HCT116 (cell line): ENCODE measurements around the gene STOML2. TPM values are rescaled to one million over a fixed set of nuclear protein-coding genes. Genes with fewer than 3 reads are reported as not detected.

Experiments
- ATAC-seq: fragments of 200-7000 bp; cut with Tn5 transposase; 2 replicates; pipeline ENCODE4 v1.9.1; 2020; ENCODE audit warnings: mild to moderate bottlenecking, moderate library complexity
- BruUV-seq: library from RNA; stranded (reverse); fragments of 400-500 nt; replicated peaks from 2 replicates; lab custom pipeline; 2021; lab: Mats Ljungman, UMichigan
- CTCF ChIA-PET: fragments of 300-600 bp; sonication (Branson Sonifier 250); formaldehyde crosslinking; loops from one replicate; lab custom pipeline; 2021; ENCODE audit warnings: antibody characterized with exemption; lab: Charles Lee
- POLR2A ChIA-PET: fragments of 300-600, 350-600 bp; sonication (Branson Sonifier 250); formaldehyde crosslinking; loops from one replicate; lab custom pipeline; 2021; ENCODE audit warnings: antibody characterized with exemption; lab: Charles Lee
- RAD21 ChIA-PET, 2 experiments: fragments of 300-600 bp; sonication (Branson Sonifier 250); formaldehyde crosslinking; loops; one replicate each; lab custom pipeline; 2023; ENCODE audit warnings: low total read pairs in 2 of 2; ENCODE audit not compliant: uncharacterized antibody in 2 of 2, unreplicated experiment in 2 of 2, low non-redundant PET in 1 of 2; lab: Charles Lee
- DNase-seq: peaks from one replicate; pipeline ENCODE4 v3.0.0-alpha.2; 2010; ENCODE audit warnings: low read depth, low spot score
- H2AFZ ChIP-seq: fragments of 200-600 bp; shearing (Covaris generic), sonication (generic); 2 replicates; pipeline ENCODE4 v1.6.1; 2017; ENCODE audit warnings: low read depth, mixed run types, mixed read lengths, antibody characterized with exemption, low read length; ENCODE audit not compliant: poor library complexity, severe bottlenecking
- H3K27ac ChIP-seq: 2 replicates; pipeline ENCODE4 v1.5.1; 2012; ENCODE audit warnings: low read depth, low read length
- H3K27me3 ChIP-seq: fragments of 200-600 bp; sonication (generic); 2 replicates; pipeline ENCODE4 v1.6.1; 2016; ENCODE audit warnings: mixed run types, low read length, mixed read lengths; ENCODE audit not compliant: insufficient read depth
- H3K36me3 ChIP-seq, 2 experiments: fragments of 200-500 bp in 1 of 2; fragments of 200-600 bp in 1 of 2; sonication (Bioruptor generic) in 1 of 2; sonication (generic) in 1 of 2; 2 replicates each; pipeline versions ENCODE4 v1.5.1 to v1.6.1; 2014 to 2016; ENCODE audit warnings: low read length in 2 of 2, inconsistent platforms in 1 of 2, mixed read lengths in 1 of 2, mixed run types in 1 of 2; ENCODE audit not compliant: insufficient read depth in 2 of 2, control insufficient read depth in 1 of 2
- H3K4me1 ChIP-seq, 2 experiments: fragments of 200-600 bp in 1 of 2; sonication (generic) in 1 of 2; 2 replicates each; pipeline versions ENCODE4 v1.5.1 to v1.6.1; 2012 to 2017; ENCODE audit warnings: low read length in 2 of 2, inconsistent platforms in 1 of 2, mild to moderate bottlenecking in 1 of 2, mixed read lengths in 1 of 2, mixed run types in 1 of 2, moderate library complexity in 1 of 2; ENCODE audit not compliant: insufficient read depth in 2 of 2, control insufficient read depth in 1 of 2
- H3K4me2 ChIP-seq: fragments of 200-600 bp; sonication (generic); 2 replicates; pipeline ENCODE4 v1.6.1; 2017; ENCODE audit warnings: mixed run types, low read length, mixed read lengths
- H3K4me3 ChIP-seq, 2 experiments: fragments of 200-600 bp in 1 of 2; sonication (generic) in 1 of 2; replicated peaks in 1 of 2; 2 replicates each; pipeline ENCODE4 v1.5.1; 2011 to 2016; ENCODE audit warnings: low read length in 2 of 2, control low read depth in 1 of 2, low read depth in 1 of 2, mild to moderate bottlenecking in 1 of 2, mixed read lengths in 1 of 2, mixed run types in 1 of 2
- H3K79me2 ChIP-seq: fragments of 200-600 bp; sonication (generic); 2 replicates; pipeline ENCODE4 v1.6.1; 2017; ENCODE audit warnings: mild to moderate bottlenecking, mixed run types, low read length, moderate library complexity, mixed read lengths; ENCODE audit not compliant: insufficient read depth
- H3K9ac ChIP-seq: fragments of 200-600 bp; sonication (generic); 2 replicates; pipeline ENCODE4 v1.6.1; 2016; ENCODE audit warnings: low read length, mixed read lengths
- H3K9me2 ChIP-seq: fragments of 200-600 bp; sonication (generic), shearing (Covaris generic); 2 replicates; pipeline ENCODE4 v1.6.1; 2017; ENCODE audit warnings: mixed run types, mild to moderate bottlenecking, moderate library complexity; ENCODE audit not compliant: insufficient read depth
- H3K9me3 ChIP-seq, 2 experiments: fragments of 200-500 bp in 1 of 2; fragments of 200-600 bp in 1 of 2; sonication (Bioruptor generic) in 1 of 2; sonication (generic) in 1 of 2; 2 replicates each; pipeline ENCODE4 v1.6.1; 2014 to 2017; ENCODE audit warnings: low read length in 2 of 2, mixed read lengths in 2 of 2, inconsistent platforms in 1 of 2, low read depth in 1 of 2, mild to moderate bottlenecking in 1 of 2, mixed run types in 1 of 2, moderate library complexity in 1 of 2; ENCODE audit not compliant: control insufficient read depth in 1 of 2, insufficient read depth in 1 of 2
- H4K20me1 ChIP-seq: fragments of 200-600 bp; sonication (generic), shearing (Covaris generic); 2 replicates; pipeline ENCODE4 v1.6.1; 2017; ENCODE audit warnings: mixed run types, mild to moderate bottlenecking, moderate library complexity; ENCODE audit not compliant: insufficient read depth
- ATF3 ChIP-seq: IDR thresholded peaks from 2 replicates; pipeline ENCODE4 v1.6.1; 2012
- CBX3 ChIP-seq: IDR thresholded peaks from 2 replicates; pipeline ENCODE4 v1.6.1; 2012; ENCODE audit warnings: low read depth
- CEBPB ChIP-seq: IDR thresholded peaks from 2 replicates; pipeline ENCODE4 v1.6.1; 2012; ENCODE audit warnings: low read depth
- CTCF ChIP-seq, 3 experiments: fragments of 200-600 bp in 1 of 3; sonication (generic) in 1 of 3; IDR thresholded peaks in 2 of 3; conservative IDR thresholded peaks in 1 of 3; 2 replicates each; pipeline ENCODE4 v1.5.1; 2012 to 2017; ENCODE audit warnings: low read depth in 2 of 3, low read length in 2 of 3, antibody characterized with exemption in 1 of 3, borderline replicate concordance in 1 of 3, control low read depth in 1 of 3, mild to moderate bottlenecking in 1 of 3, mixed read lengths in 1 of 3, mixed run types in 1 of 3, moderate library complexity in 1 of 3; ENCODE audit not compliant: insufficient read depth in 1 of 3
- EGR1 ChIP-seq: IDR thresholded peaks from 2 replicates; pipeline ENCODE4 v1.6.1; 2012; ENCODE audit warnings: low read depth
- EZH2 ChIP-seq: fragments of 200-600 bp; sonication (generic); IDR thresholded peaks from 2 replicates; pipeline ENCODE4 v1.6.1; 2017; ENCODE audit warnings: antibody characterized with exemption, mixed run types
- EZH2phosphoT487 ChIP-seq: fragments of 200-600 bp; IDR thresholded peaks from 2 replicates; pipeline ENCODE4 v1.6.1; 2018; ENCODE audit warnings: antibody characterized with exemption, borderline replicate concordance
- FOSL1 ChIP-seq: IDR thresholded peaks from 2 replicates; pipeline ENCODE4 v1.6.1; 2012; ENCODE audit warnings: low read depth
- JUND ChIP-seq: IDR thresholded peaks from 2 replicates; pipeline ENCODE4 v1.6.1; 2012
- POLR2A ChIP-seq: IDR thresholded peaks from 2 replicates; pipeline ENCODE4 v1.7.0; 2011; ENCODE audit warnings: borderline replicate concordance; ENCODE audit not compliant: insufficient read depth, insufficient read length; ENCODE audit errors: extremely low read depth
- RAD21 ChIP-seq: IDR thresholded peaks from 2 replicates; pipeline ENCODE4 v1.6.1; 2012; ENCODE audit warnings: low read depth, mild to moderate bottlenecking
- REST ChIP-seq: IDR thresholded peaks from 2 replicates; pipeline ENCODE4 v1.6.1; 2012; ENCODE audit warnings: low read depth
- SIN3A ChIP-seq: IDR thresholded peaks from 2 replicates; pipeline ENCODE4 v1.6.1; 2012; ENCODE audit warnings: low read depth
- SP1 ChIP-seq: IDR thresholded peaks from 2 replicates; pipeline ENCODE4 v1.6.1; 2012; ENCODE audit warnings: low read depth
- SRF ChIP-seq: IDR thresholded peaks from 2 replicates; pipeline ENCODE4 v1.6.1; 2012; ENCODE audit warnings: low read depth
- TCF7L2 ChIP-seq: IDR thresholded peaks from 2 replicates; pipeline ENCODE4 v1.7.0; 2011; ENCODE audit warnings: borderline replicate concordance, inconsistent platforms; ENCODE audit not compliant: insufficient read depth, insufficient read length; ENCODE audit errors: extremely low read depth
- ZBTB33 ChIP-seq: IDR thresholded peaks from 2 replicates; pipeline ENCODE4 v1.6.1; 2011; ENCODE audit warnings: mild to moderate bottlenecking, low read length, moderate library complexity; ENCODE audit not compliant: insufficient replicate concordance; ENCODE audit errors: extremely low read depth
- ZFX ChIP-seq: fragments of 450-650 bp; IDR thresholded peaks from 2 replicates; pipeline ENCODE4 v1.6.1; 2017
- ZNF274 ChIP-seq: fragments of 200-500 bp; sonication (Bioruptor generic); IDR thresholded peaks from 2 replicates; pipeline ENCODE4 v1.6.1; 2014; ENCODE audit warnings: mild to moderate bottlenecking, low read depth, low read length, inconsistent platforms
- intact Hi-C: fragments of 100-400 bp; cut with micrococcal nuclease; formaldehyde crosslinking; loops from 2 replicates; pipeline ENCODE4 v1.10.0; 2022
- total RNA-seq: library from RNA; stranded (reverse); gene quantifications from one replicate; pipeline ENCODE4 v1.2.1, GENCODE V29; 2021; ENCODE audit not compliant: unreplicated experiment

The STOML2 gene
- total RNA-seq, 1 experiment from 2014 or later = 245 TPM

GRCh38 chr9:35076848-35077247 lies 26.1 kb downstream of the STOML2 start:
- H3K4me3 ChIP-seq = no peak overlapping the region
- ChIA-PET CTCF (no interaction called here), RAD21 (no interaction called here), POLR2A (interaction anchor here (1.1 kb wide), 1 partner anchor 20 kb away, joined by 3 read pairs; no protein-coding TSS in a partner anchor)
- no peak overlapping the region for H3K9ac ChIP-seq
- no peaks in the 10 kb centered on the region for H3K27me3 ChIP-seq
- no TSS peak for BruUV-seq
- H3K4me2 ChIP-seq = no peak overlapping the region
- H4K20me1 ChIP-seq = no peaks in the 10 kb centered on the region
- no peak overlapping the region for H2AFZ ChIP-seq
- no peak for DNase-seq
- TF ChIP-seq EGR1 (no peak), EZH2 (no peak), FOSL1 (no peak), JUND (no peak), ZNF274 (no peak), TCF7L2 (no peak), CEBPB (no peak), POLR2A (no peak), ZFX (no peak), EZH2phosphoT487 (no peak), CBX3 (no peak), CTCF (IDR thresholded peaks at IDR 0.05 in 2 of 3, conservative IDR thresholded peaks at IDR 0.05 in 1 of 3; ENCODE audit: borderline replicate concordance in 1 of 3, insufficient read depth in 1 of 3, low read depth in 2 of 3, low read length in 2 of 3) (no peak), SIN3A (no peak), SP1 (no peak), ATF3 (no peak), ZBTB33 (no peak), RAD21 (no peak), REST (no peak), SRF (no peak)
- H3K79me2 ChIP-seq = peaks cover 40% of the 10 kb centered on the region
- peaks cover 16 to 31% of the 10 kb centered on the region in 2 experiments for H3K4me1 ChIP-seq
- intact Hi-C loops = no loop called here
- no peak overlapping the region for H3K27ac ChIP-seq
- peaks cover 2 to 34% of the 10 kb centered on the region in 2 experiments; a peak in 2 of 4 replicates for H3K36me3 ChIP-seq
- ATAC-seq = no peak
- H3K9me2 ChIP-seq = no peaks in the 10 kb centered on the region
- no peaks in the 10 kb centered on the region for H3K9me3 ChIP-seq
